HEK293 (cell line): ENCODE results near the gene TUBB3.

ENCODE experiments used
- ZNF140 ChIP-seq: fragments of 450-650 bp; formaldehyde crosslinking; IDR thresholded peaks from 2 replicates; pipeline ENCODE4 v1.5.1; 2016; ENCODE audit warnings: missing biosample characterization, missing genetic modification characterization
- ZNF24 ChIP-seq: fragments of 450-650 bp; formaldehyde crosslinking; IDR thresholded peaks from 2 replicates; pipeline ENCODE4 v1.5.1; 2016; ENCODE audit warnings: missing biosample characterization, missing genetic modification characterization
- ZNF366 ChIP-seq: fragments of 450-650 bp; formaldehyde crosslinking; conservative IDR thresholded peaks from 2 replicates; pipeline ENCODE4 v1.5.1; 2016; ENCODE audit warnings: missing biosample characterization, missing genetic modification characterization
- ZNF571 ChIP-seq: fragments of 450-650 bp; formaldehyde crosslinking; IDR thresholded peaks from 2 replicates; pipeline ENCODE4 v1.5.0; 2017; ENCODE audit warnings: missing biosample characterization, missing genetic modification characterization
- TF ChIP-seq, protein P1 (sequence below): fragments of 450-650 bp; formaldehyde crosslinking; IDR thresholded peaks from 2 replicates; pipeline ENCODE4 v1.5.1; 2016; ENCODE audit warnings: missing biosample characterization, missing genetic modification characterization
- TF ChIP-seq, protein P2 (sequence below): fragments of 450-650 bp; formaldehyde crosslinking; IDR thresholded peaks from 2 replicates; pipeline ENCODE4 v1.5.1; 2016; ENCODE audit warnings: missing biosample characterization, missing genetic modification characterization

DNA sequence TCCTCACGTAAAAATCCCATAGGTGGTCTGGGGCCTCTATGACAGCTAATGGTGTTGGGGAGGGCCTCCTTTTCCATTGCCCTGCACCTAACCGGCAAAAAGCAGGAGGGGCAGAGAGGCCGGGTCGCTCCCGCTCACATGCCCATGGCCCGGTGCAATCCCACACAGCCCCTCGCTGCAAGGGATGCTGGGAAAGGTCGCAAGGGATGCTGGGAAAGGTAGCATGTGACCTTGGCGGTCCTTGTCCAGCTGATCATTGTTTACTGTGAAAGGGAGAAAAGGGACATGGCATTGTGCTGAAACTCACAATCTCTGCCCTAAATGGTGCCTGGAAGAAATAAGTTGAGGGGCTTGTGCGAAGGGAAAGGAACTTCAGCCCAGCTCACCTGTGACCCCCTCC lies 35.5 kb downstream of the TUBB3 start:
- TF ChIP-seq ZNF140 (tag by site-specific recombination) (no peak), ZNF571 (tag by site-specific recombination) (no peak), ZNF366 (tag by site-specific recombination) (no peak), ZNF24 (tag by site-specific recombination) (no peak)
- TF ChIP-seq, protein P1, sequence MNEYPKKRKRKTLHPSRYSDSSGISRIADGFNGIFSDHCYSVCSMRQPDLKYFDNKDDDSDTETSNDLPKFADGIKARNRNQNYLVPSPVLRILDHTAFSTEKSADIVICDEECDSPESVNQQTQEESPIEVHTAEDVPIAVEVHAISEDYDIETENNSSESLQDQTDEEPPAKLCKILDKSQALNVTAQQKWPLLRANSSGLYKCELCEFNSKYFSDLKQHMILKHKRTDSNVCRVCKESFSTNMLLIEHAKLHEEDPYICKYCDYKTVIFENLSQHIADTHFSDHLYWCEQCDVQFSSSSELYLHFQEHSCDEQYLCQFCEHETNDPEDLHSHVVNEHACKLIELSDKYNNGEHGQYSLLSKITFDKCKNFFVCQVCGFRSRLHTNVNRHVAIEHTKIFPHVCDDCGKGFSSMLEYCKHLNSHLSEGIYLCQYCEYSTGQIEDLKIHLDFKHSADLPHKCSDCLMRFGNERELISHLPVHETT = no peak
- TF ChIP-seq, protein P2, sequence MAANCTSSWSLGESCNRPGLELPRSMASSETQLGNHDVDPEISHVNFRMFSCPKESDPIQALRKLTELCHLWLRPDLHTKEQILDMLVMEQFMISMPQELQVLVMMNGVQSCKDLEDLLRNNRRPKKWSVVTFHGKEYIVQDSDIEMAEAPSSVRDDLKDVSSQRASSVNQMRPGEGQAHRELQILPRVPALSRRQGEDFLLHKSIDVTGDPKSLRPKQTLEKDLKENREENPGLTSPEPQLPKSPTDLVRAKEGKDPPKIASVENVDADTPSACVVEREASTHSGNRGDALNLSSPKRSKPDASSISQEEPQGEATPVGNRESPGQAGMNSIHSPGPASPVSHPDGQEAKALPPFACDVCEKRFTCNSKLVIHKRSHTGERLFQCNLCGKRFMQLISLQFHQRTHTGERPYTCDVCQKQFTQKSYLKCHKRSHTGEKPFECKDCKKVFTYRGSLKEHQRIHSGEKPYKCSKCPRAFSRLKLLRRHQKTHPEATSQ (tag by site-specific recombination) = no peak
